A549 (cell line): ENCODE results near the gene RPL10. TPM values are rescaled to one million over a fixed set of nuclear protein-coding genes. Genes with fewer than 3 reads are reported as not detected.
A peak's percentile ranks its signal among the peaks of the same experiment; 100 is the strongest.

ENCODE experiments used
- ATAC-seq, 2 experiments: fragments of 200-7000 bp in 1 of 2; fragments of >200 bp in 1 of 2; cut with Nextera tagmentation in 1 of 2; cut with Tn5 transposase in 1 of 2; 3 replicates each; pipeline versions ENCODE4 v1.8.0 to v1.9.1; 2018 to 2020; ENCODE audit warnings: mild to moderate bottlenecking in 1 of 2, moderate library complexity in 1 of 2
- CTCF ChIA-PET: fragments of 300-600 bp; sonication (Branson Sonifier 250); formaldehyde crosslinking; extraction: SDS; loops from one replicate; lab custom pipeline; 2021; ENCODE audit warnings: antibody characterized with exemption, inconsistent platforms; lab: Yijun Ruan, JAX
- POLR2A ChIA-PET: fragments of 350-600 bp; formaldehyde crosslinking; extraction: SDS; loops from one replicate; lab custom pipeline; 2021; ENCODE audit warnings: antibody characterized with exemption, inconsistent platforms; lab: Yijun Ruan, JAX
- DNase-seq, 2 experiments: peaks; one replicate each; pipeline versions ENCODE4 v3.0.0 to v3.0.0-alpha.2; 2011 to 2016; ENCODE audit warnings: low read depth in 1 of 2, low spot score in 1 of 2
- FAIRE-seq: peaks from 2 replicates; lab custom pipeline; 2011; peaks lifted over from hg19 to GRCh38; lab: Jason Lieb, UNC
- H3K27ac ChIP-seq, 2 experiments: fragments of >200 bp; sonication (Bioruptor Twin); formaldehyde crosslinking; 3 replicates each; pipeline ENCODE4 v1.5.1; 2016 to 2017
- H3K4me1 ChIP-seq: fragments of >200 bp; sonication (Bioruptor Twin); formaldehyde crosslinking; 3 replicates; pipeline ENCODE4 v1.6.1; 2016
- H3K4me2 ChIP-seq: fragments of >200 bp; sonication (Bioruptor Twin); formaldehyde crosslinking; 3 replicates; pipeline ENCODE4 v1.6.1; 2016
- H3K4me3 ChIP-seq: fragments of >200 bp; sonication (Bioruptor Twin); formaldehyde crosslinking; 3 replicates; pipeline ENCODE4 v1.5.1; 2016
- H3K9me3 ChIP-seq: fragments of >200 bp; sonication (Bioruptor Twin); formaldehyde crosslinking; 3 replicates; pipeline ENCODE4 v1.6.1; 2016
- CEBPB ChIP-seq, 2 experiments: fragments of >200 bp in 1 of 2; sonication (Bioruptor Twin) in 1 of 2; formaldehyde crosslinking in 1 of 2; IDR thresholded peaks; 2 replicates each; pipeline ENCODE4 v1.6.1; 2012 to 2016
- ESRRA ChIP-seq: fragments of 150-350 bp; IDR thresholded peaks from 2 replicates; pipeline ENCODE4 v1.6.1; 2014; ENCODE audit warnings: mild to moderate bottlenecking, low read length, borderline replicate concordance
- FOXS1 ChIP-seq: fragments of 250-450 bp; sonication (Bioruptor Pico); IDR thresholded peaks from 2 replicates; pipeline ENCODE4 v1.5.0; 2020; ENCODE audit warnings: mild to moderate bottlenecking, moderate library complexity
- HDAC2 ChIP-seq: fragments of 200-600 bp; sonication (generic); IDR thresholded peaks from 2 replicates; pipeline ENCODE4 v1.6.1; 2016
- HMGXB4 ChIP-seq: fragments of 250-450 bp; sonication (Bioruptor Pico); IDR thresholded peaks from 2 replicates; pipeline ENCODE4 v1.5.0; 2021; ENCODE audit warnings: mild to moderate bottlenecking, moderate library complexity, borderline replicate concordance
- NR3C1 ChIP-seq: fragments of >200 bp; sonication (Bioruptor Twin); formaldehyde crosslinking; IDR thresholded peaks from 3 replicates; pipeline ENCODE4 v1.6.1; 2017
- PHF8 ChIP-seq: fragments of 200-600 bp; sonication (generic); IDR thresholded peaks from 2 replicates; pipeline ENCODE4 v1.6.1; 2016; ENCODE audit warnings: low read depth, mild to moderate bottlenecking, antibody characterized with exemption, moderate library complexity, borderline replicate concordance
- POLR2A ChIP-seq: IDR thresholded peaks from 2 replicates; pipeline ENCODE4 v1.6.1; 2012; ENCODE audit warnings: mild to moderate bottlenecking, low read length
- RAD21 ChIP-seq, 2 experiments: fragments of >200 bp in 1 of 2; sonication (Bioruptor Twin) in 1 of 2; formaldehyde crosslinking in 1 of 2; IDR thresholded peaks in 1 of 2; conservative IDR thresholded peaks in 1 of 2; 2 replicates in 1 of 2; 3 replicates in 1 of 2; pipeline ENCODE4 v1.6.1; 2012 to 2018; ENCODE audit warnings: inconsistent platforms in 1 of 2
- SMC3 ChIP-seq: fragments of >200 bp; sonication (Bioruptor Twin); formaldehyde crosslinking; IDR thresholded peaks from 3 replicates; pipeline ENCODE4 v1.6.1; 2018; ENCODE audit warnings: inconsistent platforms
- TP53 ChIP-seq: fragments of 250-450 bp; sonication (Bioruptor Pico); IDR thresholded peaks from 2 replicates; pipeline ENCODE4 v1.5.0; 2021; ENCODE audit warnings: mild to moderate bottlenecking, moderate library complexity
- ZNF302 ChIP-seq: fragments of 250-450 bp; sonication (Bioruptor Pico); IDR thresholded peaks from 2 replicates; pipeline ENCODE4 v1.9.0; 2021; ENCODE audit warnings: inconsistent platforms, mild to moderate bottlenecking, moderate library complexity
- WGBS: methylation state at CpG from one replicate; pipeline ENCODE4 v1.1.6; 2017; ENCODE audit errors: missing lambda C conversion rate; 5-methylcytosine and 5-hydroxymethylcytosine counted together
- polyA plus RNA-seq, 4 experiments: library from polyadenylated mRNA; depleted of rRNA in 3 of 4; stranded (reverse); fragments of >200 nt; fragmentation: RNase III in 1 of 4; extraction: RNeasy Plus Mini Kit Qiagen cat#74134 plus additional on column Dnase treatment in 1 of 4; gene quantifications; 2 replicates in 3 of 4; 3 replicates in 1 of 4; pipeline ENCODE4 v1.2.3, GENCODE V29; 2011 to 2017
- TF ChIP-seq, protein P1 (sequence below): fragments of >200 bp; sonication (Bioruptor Twin); formaldehyde crosslinking; IDR thresholded peaks from 3 replicates; pipeline ENCODE4 v1.5.1; 2016
- TF ChIP-seq, protein P2 (sequence below): fragments of >200 bp; sonication (Bioruptor Twin); formaldehyde crosslinking; IDR thresholded peaks from 2 replicates; pipeline ENCODE4 v1.6.1; 2016
- TF ChIP-seq, protein P3 (sequence below): IDR thresholded peaks from 2 replicates; pipeline ENCODE4 v1.6.1; 2012

RPL10 gene
- polyA plus RNA-seq, 2 of the 4 experiments (the other 2 are of a cell fraction): 3,216 to 4,804 TPM

DNA sequence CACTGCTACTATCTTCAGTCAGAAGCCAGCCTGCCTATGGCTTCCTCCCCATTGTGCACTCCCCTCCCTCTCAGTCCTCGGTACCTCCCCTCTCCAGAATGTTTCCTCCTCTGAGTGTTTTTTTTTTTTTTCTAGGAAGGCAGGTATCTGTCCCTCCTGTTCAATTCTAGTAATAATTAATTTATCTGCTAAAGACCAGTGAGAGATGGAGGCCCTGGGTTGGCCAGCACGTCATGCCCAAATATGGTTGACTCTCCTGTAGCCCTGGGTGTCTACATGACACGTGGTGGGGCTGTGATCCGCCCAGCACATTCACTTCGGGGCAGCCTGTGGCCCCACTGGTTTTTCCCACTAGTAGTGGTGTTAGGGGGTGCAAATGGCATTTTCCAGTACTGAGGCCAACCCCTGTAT, 25.6 kb upstream of the RPL10 start:
- DNase-seq: peak; percentile 27 to 76

GRCh38 chrX:154373340-154374306, 24.6 kb upstream of the RPL10 start:
- Histone ChIP-seq H3K4me2 (peak overlapping the region; percentile 99), H3K4me1 (peaks cover 31% of the 10 kb centered on the region), H3K4me3 (peak overlapping the region; percentile 60), H3K27ac (peak overlapping the region; percentile 86 to 100), H3K9me3 (no peaks in the 10 kb centered on the region)
- ChIA-PET POLR2A (interaction anchor here (0.7 to 1.7 kb wide), 5 partner anchors 10 to 153 kb away, joined by 3 to 17 read pairs (median 4); partner anchors contain the start of genes FAM3A, RPL10 and TAFAZZIN), CTCF (interaction anchor here (0.5 to 3.8 kb wide), 39 partner anchors 8 to 392 kb away, joined by 3 to 49 read pairs (median 4); partner anchors contain the start of genes DNASE1L1, FAM3A, IKBKG and RPL10)
- DNase-seq: peak; percentile 72 to 88
- peak; percentile 67 for FAIRE-seq
- 24% methylated on average over 11 of the region's 23 CpGs for WGBS
- TF ChIP-seq POLR2A: 0 out of 2 replicates have a peak, but pooled peaks have one; percentile 6
- no peak for TF ChIP-seq ZNF302 (CRISPR knock-in tag)
- TF ChIP-seq, protein P1, sequence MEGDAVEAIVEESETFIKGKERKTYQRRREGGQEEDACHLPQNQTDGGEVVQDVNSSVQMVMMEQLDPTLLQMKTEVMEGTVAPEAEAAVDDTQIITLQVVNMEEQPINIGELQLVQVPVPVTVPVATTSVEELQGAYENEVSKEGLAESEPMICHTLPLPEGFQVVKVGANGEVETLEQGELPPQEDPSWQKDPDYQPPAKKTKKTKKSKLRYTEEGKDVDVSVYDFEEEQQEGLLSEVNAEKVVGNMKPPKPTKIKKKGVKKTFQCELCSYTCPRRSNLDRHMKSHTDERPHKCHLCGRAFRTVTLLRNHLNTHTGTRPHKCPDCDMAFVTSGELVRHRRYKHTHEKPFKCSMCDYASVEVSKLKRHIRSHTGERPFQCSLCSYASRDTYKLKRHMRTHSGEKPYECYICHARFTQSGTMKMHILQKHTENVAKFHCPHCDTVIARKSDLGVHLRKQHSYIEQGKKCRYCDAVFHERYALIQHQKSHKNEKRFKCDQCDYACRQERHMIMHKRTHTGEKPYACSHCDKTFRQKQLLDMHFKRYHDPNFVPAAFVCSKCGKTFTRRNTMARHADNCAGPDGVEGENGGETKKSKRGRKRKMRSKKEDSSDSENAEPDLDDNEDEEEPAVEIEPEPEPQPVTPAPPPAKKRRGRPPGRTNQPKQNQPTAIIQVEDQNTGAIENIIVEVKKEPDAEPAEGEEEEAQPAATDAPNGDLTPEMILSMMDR: peak; percentile 95
- TF ChIP-seq SMC3: peak; percentile 62
- no peak for TF ChIP-seq PHF8
- TF ChIP-seq NR3C1: no peak
- TF ChIP-seq RAD21 (conservative IDR thresholded peaks at IDR 0.05 in 1 of 2, IDR thresholded peaks at IDR 0.05 in 1 of 2): peak; percentile 32 to 59; a peak in 4 of 5 replicates
- TF ChIP-seq, protein P2, sequence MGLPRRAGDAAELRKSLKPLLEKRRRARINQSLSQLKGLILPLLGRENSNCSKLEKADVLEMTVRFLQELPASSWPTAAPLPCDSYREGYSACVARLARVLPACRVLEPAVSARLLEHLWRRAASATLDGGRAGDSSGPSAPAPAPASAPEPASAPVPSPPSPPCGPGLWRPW: no peak
- TF ChIP-seq, protein P3, sequence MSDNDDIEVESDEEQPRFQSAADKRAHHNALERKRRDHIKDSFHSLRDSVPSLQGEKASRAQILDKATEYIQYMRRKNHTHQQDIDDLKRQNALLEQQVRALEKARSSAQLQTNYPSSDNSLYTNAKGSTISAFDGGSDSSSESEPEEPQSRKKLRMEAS: 0 out of 2 replicates have a peak, but pooled peaks have one; percentile 43
- ATAC-seq: peak; percentile 11 to 50; a peak in 3 of 6 replicates

More for the DNA sequence above, 25.6 kb upstream of the RPL10 start:
- ATAC-seq (peak in 1 of 2 experiments; percentile 17; a peak in 3 of 6 replicates), FAIRE-seq (no peak)
- peak overlapping the region; percentile 99 for H3K4me2 ChIP-seq
- WGBS: 33% methylated on average over 5 of the region's 5 CpGs
- H3K9me3 ChIP-seq: no peaks in the 10 kb centered on the region
- ChIA-PET POLR2A (interaction anchor here (0.8 to 1.7 kb wide), 4 partner anchors 11 to 154 kb away, joined by 3 to 17 read pairs (median 4); partner anchors contain the start of genes RPL10 and TAFAZZIN), CTCF (interaction anchor here (0.6 to 3.8 kb wide), 30 partner anchors 7 to 393 kb away, joined by 3 to 49 read pairs (median 6); partner anchors contain the start of genes DNASE1L1, FAM3A, IKBKG and RPL10)
- no peak for TF ChIP-seq ESRRA
- no peak for TF ChIP-seq HMGXB4 (CRISPR knock-in tag)
- no peak for TF ChIP-seq TP53 (CRISPR knock-in tag)
- TF ChIP-seq FOXS1 (CRISPR knock-in tag): no peak
- TF ChIP-seq HDAC2: no peak
- TF ChIP-seq SMC3: no peak
- no peak for TF ChIP-seq CEBPB (IDR thresholded peaks at IDR 0.05)
- TF ChIP-seq, protein P3: peak; percentile 47
- H3K4me3 ChIP-seq: no peak overlapping the region; the same call in 2 of the 3 replicates
- H3K27ac ChIP-seq: peak overlapping the region; percentile 86 to 100
- H3K4me1 ChIP-seq: peaks cover 35% of the 10 kb centered on the region
